ENCODE results near the gene ZNF256. TPM values are rescaled to one million over a fixed set of nuclear protein-coding genes. Genes with fewer than 3 reads are reported as not detected.

Gene ZNF256
- total and polyA plus RNA-seq, 2 of the 4 experiments (the other 2 are of a cell fraction) = 3.0 to 7.0 TPM

- TF ChIP-seq MAZ (IDR thresholded peaks at IDR 0.05; ENCODE audit: borderline replicate concordance, low read depth, low read length) (no peak), CTCF (conservative IDR thresholded peaks at IDR 0.05; ENCODE audit: low read depth, low read length) (no peak), RCOR1 (IDR thresholded peaks at IDR 0.05; ENCODE audit: insufficient replicate concordance, low read length) (no peak), MAFK (IDR thresholded peaks at IDR 0.05; ENCODE audit: low read depth, low read length) (no peak), BHLHE40 (IDR thresholded peaks at IDR 0.05; ENCODE audit: low read depth, low read length) (no peak), CHD1 (IDR thresholded peaks at IDR 0.05; ENCODE audit: low read depth, low read length) (no peak), RAD21 (IDR thresholded peaks at IDR 0.05; ENCODE audit: low read length) (no peak), USF2 (IDR thresholded peaks at IDR 0.05; ENCODE audit: low read depth, low read length) (no peak), RFX5 (IDR thresholded peaks at IDR 0.05; ENCODE audit: low read depth, low read length) (no peak), MXI1 (IDR thresholded peaks at IDR 0.05; ENCODE audit: borderline replicate concordance, low read depth, low read length) (no peak), POLR2A (IDR thresholded peaks at IDR 0.05; ENCODE audit: low read depth, low read length) (no peak), CEBPB (IDR thresholded peaks at IDR 0.05; ENCODE audit: low read depth, low read length) (no peak), NFE2L2 (IDR thresholded peaks at IDR 0.05; ENCODE audit: low read depth, low read length) (no peak), ELK1 (IDR thresholded peaks at IDR 0.05; ENCODE audit: borderline replicate concordance, low read depth, low read length) (no peak), SMC3 (IDR thresholded peaks at IDR 0.05; ENCODE audit: low read depth, low read length) (no peak), FOS (IDR thresholded peaks at IDR 0.05; ENCODE audit: low read depth, low read length) (no peak)
- Histone ChIP-seq H4K5ac (ENCODE audit: low read depth, low read length) (no peak overlapping the region), H3K4ac (ENCODE audit: low read depth, low read length) (no peak overlapping the region), H4K91ac (ENCODE audit: insufficient read depth, low read depth, low read length) (no peak overlapping the region), H2BK15ac (ENCODE audit: low read depth, low read length) (no peak overlapping the region), H4K20me1 (ENCODE audit: insufficient read depth, low read length) (no peaks in the 10 kb centered on the region), H3K36me3 (ENCODE audit: control insufficient read depth, insufficient read depth, low read length) (no peaks in the 10 kb centered on the region), H3K4me1 (ENCODE audit: control insufficient read depth, insufficient read depth, low read length) (no peaks in the 10 kb centered on the region), H3K23ac (ENCODE audit: low read depth, low read length) (no peak overlapping the region), H4K8ac (ENCODE audit: low read depth in 2 of 2, low read length in 2 of 2) (no peak overlapping the region), H2BK20ac (ENCODE audit: low read depth, low read length) (no peak overlapping the region), H2BK5ac (ENCODE audit: low read depth, low read length, poor library complexity, severe bottlenecking) (no peak overlapping the region), H3K9ac (ENCODE audit: low read depth, low read length) (no peak overlapping the region), H2BK120ac (ENCODE audit: low read depth, low read length) (no peak overlapping the region), H3K9me1 (ENCODE audit: insufficient read depth, low read length) (no peaks in the 10 kb centered on the region), H3K27me3 (ENCODE audit: control insufficient read depth, insufficient read depth, low read length) (no peaks in the 10 kb centered on the region), H2AK5ac (ENCODE audit: low read depth, low read length) (no peak overlapping the region), H3K56ac (ENCODE audit: extremely low read depth, insufficient read depth, low read length) (no peak overlapping the region), H2AK9ac (replicated peaks; ENCODE audit: low read depth, low read length, poor library complexity) (no peak overlapping the region), H3K14ac (replicated peaks; ENCODE audit: low read depth, low read length) (no peak overlapping the region), H3K18ac (ENCODE audit: low read depth, low read length) (no peak overlapping the region), H3K9me3 (ENCODE audit: control insufficient read depth, insufficient read depth, low read length) (peaks cover 46% of the 10 kb centered on the region), H2AFZ (replicated peaks; ENCODE audit: low read length, poor library complexity) (no peak overlapping the region), H3K4me2 (ENCODE audit: low read depth, low read length) (no peak overlapping the region), H3K79me1 (ENCODE audit: low read depth in 1 of 2, low read length in 2 of 2) (no peaks in the 10 kb centered on the region), H3K27ac (ENCODE audit: insufficient read depth, low read length) (no peak overlapping the region), H3K4me3 (ENCODE audit: insufficient read depth, low read depth, low read length) (no peak overlapping the region)
- no CpG with 5 or more reads among the region's 4 CpGs for WGBS, 2 experiments (ENCODE audit: extremely low coverage in 2 of 2, insufficient read length in 1 of 2)
- no peak for DNase-seq
- BruUV-seq (replicated peaks) = no TSS peak
- in situ Hi-C loops (cut with MboI; ENCODE audit: low sequenced_read_pairs) (no loop called here), dilution Hi-C loops (cut with HindIII; ENCODE audit: low sequenced_read_pairs, unreplicated experiment) (no loop called here), intact Hi-C loops (cut with micrococcal nuclease) (no loop called here)
- ChIA-PET POLR2A (ENCODE audit: unreplicated experiment) (no interaction called here), CTCF (no interaction called here)
- no peak for ATAC-seq (ENCODE audit: low read depth)
Measured at GRCh38 chr19:57954996-57955395, 7.5 kb upstream of the ZNF256 start.

Measured in IMR-90 (cell line).